Activated CD8-positive, alpha-beta memory T cell treated with anti-CD3 and anti-CD28 coated beads, Interleukin-2, amount 10 ng/mL, durations not matched to agents 7 days and 5 days (primary cell): Measurements from ENCODE around the gene USB1. TPM values are rescaled to one million over a fixed set of nuclear protein-coding genes. Genes with fewer than 3 reads are reported as not detected.

Experiments
- ATAC-seq: fragments of 150-1000 bp; cut with Tn5 transposase; one replicate; pipeline ENCODE4 v1.10.0; 2021; ENCODE audit warnings: moderate library complexity
- CTCF ChIA-PET: fragments of 350-600 bp; sonication (Branson Sonifier 250); formaldehyde crosslinking; loops from one replicate; lab custom pipeline; 2021; ENCODE audit warnings: antibody characterized with exemption; lab: Charles Lee
- DNase-seq: peaks from one replicate; pipeline ENCODE4 v3.0.0-alpha.2; 2020
- H3K27ac Mint-ChIP-seq: one replicate; pipeline ENCODE4 v1.8.0; 2021; ENCODE audit warnings: mild to moderate bottlenecking, mixed read lengths
- H3K27me3 Mint-ChIP-seq: one replicate; pipeline ENCODE4 v1.8.0; 2021; ENCODE audit warnings: mixed read lengths
- H3K36me3 Mint-ChIP-seq: one replicate; pipeline ENCODE4 v1.8.0; 2021; ENCODE audit warnings: mild to moderate bottlenecking, mixed read lengths
- H3K4me1 Mint-ChIP-seq: one replicate; pipeline ENCODE4 v1.8.0; 2021; ENCODE audit warnings: mixed read lengths
- H3K4me3 Mint-ChIP-seq: one replicate; pipeline ENCODE4 v1.8.0; 2021; ENCODE audit warnings: mild to moderate bottlenecking, moderate library complexity, mixed read lengths
- H3K9me3 Mint-ChIP-seq: one replicate; pipeline ENCODE4 v1.8.0; 2022; ENCODE audit warnings: low read depth, mixed read lengths
- total RNA-seq, 2 experiments: library from RNA; stranded (reverse); gene quantifications; one replicate each; pipeline ENCODE4 v1.2.3, GENCODE V29; 2021

The USB1 gene
- total RNA-seq, 2 experiments from 2014 or later = 62.2 to 68.0 TPM

DNA sequence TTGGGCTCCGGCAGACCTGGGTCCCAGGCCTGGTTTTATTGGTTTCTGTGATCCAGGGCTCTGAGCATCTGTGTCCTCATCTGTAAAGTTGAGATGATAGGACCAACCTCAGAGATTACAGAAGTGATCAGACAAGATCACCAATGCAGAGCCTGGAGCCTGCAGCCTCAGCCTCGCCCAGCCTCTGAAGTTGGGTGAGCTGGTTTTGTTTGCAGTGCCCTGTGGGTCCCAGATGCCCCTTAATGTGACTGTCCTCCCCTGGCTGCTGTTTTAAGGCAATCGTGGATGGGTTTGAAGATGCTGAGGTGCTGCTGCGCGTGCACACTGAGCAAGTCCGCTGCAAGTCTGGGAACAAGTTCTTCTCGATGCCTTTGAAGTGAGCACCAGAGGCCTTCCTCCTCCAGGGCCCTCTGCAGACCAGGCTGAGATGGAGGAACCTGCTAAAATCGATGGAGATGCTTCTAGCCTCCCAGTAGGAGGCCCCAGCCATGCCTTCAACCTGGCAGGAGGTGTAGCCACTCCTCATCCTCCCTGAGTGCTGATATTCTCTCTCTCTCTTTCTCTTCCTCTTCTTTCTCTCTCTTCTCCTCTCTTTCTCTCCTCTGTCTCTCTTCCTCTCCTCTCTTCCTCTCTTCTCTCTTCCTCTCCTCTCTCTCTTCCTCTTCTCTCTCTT lies 18.8 kb downstream of the USB1 start:
- Mint-ChIP-seq H3K4me3 (no peak overlapping the region), H3K27me3 (peaks cover 7% of the 10 kb centered on the region), H3K9me3 (no peaks in the 10 kb centered on the region), H3K36me3 (peaks cover 2% of the 10 kb centered on the region), H3K4me1 (peaks cover 20% of the 10 kb centered on the region), H3K27ac (peak overlapping the region; percentile 66)
- CTCF ChIA-PET = interaction anchor here (0.8 kb wide), 1 partner anchor 8 kb away, joined by 3 read pairs; no protein-coding TSS in a partner anchor
- ATAC-seq (no peak), DNase-seq (no peak)

DNA sequence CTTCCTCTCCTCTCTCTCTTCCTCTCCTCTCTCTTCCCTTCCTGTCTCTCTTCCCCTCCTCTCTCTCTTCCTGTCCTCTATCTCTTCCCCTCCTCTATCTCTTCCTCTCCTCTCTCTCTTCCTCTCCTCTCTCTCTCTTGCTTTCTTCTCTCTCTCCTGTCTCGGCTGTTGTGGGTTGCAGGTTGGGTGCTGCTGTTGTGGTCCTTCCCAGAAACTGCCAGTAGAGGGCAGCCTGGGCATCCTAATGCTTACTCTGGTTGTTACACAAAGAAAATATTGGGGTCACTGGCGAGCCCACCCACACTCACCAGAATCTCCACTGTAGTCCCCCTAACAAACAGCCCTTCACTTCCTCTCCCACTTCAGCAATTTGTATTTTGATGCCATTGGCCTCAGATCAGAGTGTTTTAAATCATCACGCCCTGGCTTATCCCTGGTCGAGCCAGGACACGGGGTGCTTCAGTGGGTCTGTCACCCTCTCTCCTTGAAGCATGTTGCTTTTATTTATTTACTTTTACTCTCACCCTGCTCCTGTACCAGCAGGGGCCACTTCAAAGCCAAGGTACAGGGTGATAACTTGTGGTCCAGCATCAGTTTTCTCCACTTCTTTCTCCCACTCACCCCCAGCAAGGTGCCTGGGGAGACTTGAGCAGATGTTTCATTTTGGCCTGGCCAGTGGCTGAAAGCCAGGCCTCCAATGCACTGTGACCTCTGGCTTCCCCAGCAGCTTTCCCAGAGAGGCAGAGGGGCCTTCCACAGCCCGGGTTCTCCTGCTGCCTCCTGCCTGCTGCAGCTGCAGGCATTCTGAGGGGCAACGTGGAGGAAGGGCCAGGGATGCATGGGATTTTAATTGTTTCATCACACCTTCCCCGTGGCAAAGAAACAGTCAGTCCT lies 19.7 kb downstream of the USB1 start:
- Mint-ChIP-seq H3K27ac (peak overlapping the region; percentile 66), H3K9me3 (no peaks in the 10 kb centered on the region), H3K4me1 (peaks cover 21% of the 10 kb centered on the region), H3K27me3 (peaks cover 8% of the 10 kb centered on the region), H3K4me3 (no peak overlapping the region), H3K36me3 (peaks cover 2% of the 10 kb centered on the region)
- peak; percentile 82 for DNase-seq
- ATAC-seq = peak; percentile 59
- CTCF ChIA-PET = interaction anchor here (0.5 to 4.4 kb wide), 2 partner anchors 101 to 913 kb away, joined by 3 to 20 read pairs; no protein-coding TSS in a partner anchor

DNA sequence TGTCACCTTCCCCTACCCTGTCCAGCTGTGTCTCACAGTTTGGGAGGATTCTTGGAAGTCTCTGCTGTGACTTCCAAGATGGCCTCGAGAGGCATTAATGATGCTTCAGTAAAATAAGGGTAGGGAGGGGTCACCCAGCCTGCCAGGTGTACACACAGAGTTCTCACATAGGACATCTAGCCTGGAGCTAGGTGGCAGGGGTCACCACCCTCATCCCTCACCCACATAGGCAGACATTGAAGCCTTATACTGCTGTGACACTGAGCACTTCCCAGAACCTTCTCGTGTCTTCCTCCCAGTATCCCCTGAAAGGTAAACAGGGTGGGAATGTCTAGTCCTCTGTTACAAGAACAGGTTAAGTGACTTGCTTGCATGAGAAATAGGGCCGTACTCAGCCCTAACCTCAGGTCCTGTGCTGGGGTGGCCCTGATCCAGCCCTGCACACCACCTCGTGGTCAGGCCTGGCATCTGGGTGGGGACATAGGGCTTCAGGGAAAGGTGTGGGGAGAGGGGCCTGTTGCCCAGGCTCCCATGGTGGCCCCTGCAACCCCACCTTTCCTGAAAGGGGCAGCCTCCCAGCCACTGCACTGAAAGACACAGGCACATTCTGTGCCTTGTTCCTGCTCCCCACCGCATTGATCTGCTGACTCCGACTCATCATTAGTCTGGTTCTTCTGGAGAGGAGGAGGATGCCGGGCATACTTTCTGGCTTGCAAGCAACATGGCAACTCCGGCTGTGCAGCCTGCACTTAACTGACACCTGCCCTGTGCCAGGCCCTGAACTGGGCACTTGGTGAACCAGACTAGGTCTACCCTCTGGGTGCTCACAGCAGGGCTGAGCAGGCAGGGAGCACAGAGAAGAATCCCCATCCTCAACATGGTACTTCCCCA lies 20.7 kb downstream of the USB1 start:
- Mint-ChIP-seq H3K27me3 (peaks cover 11% of the 10 kb centered on the region), H3K36me3 (peaks cover 2% of the 10 kb centered on the region), H3K4me3 (no peak overlapping the region), H3K9me3 (no peaks in the 10 kb centered on the region), H3K27ac (no peak overlapping the region), H3K4me1 (peaks cover 22% of the 10 kb centered on the region)
- ATAC-seq = no peak
- no peak for DNase-seq
- CTCF ChIA-PET = interaction anchor here (4.4 kb wide), 1 partner anchor 100 kb away, joined by 20 read pairs; no protein-coding TSS in a partner anchor

GRCh38 chr16:58022601-58023371 lies 21.6 kb downstream of the USB1 start:
- H3K27me3 Mint-ChIP-seq = peaks cover 14% of the 10 kb centered on the region
- H3K9me3 Mint-ChIP-seq = no peaks in the 10 kb centered on the region
- CTCF ChIA-PET = interaction anchor here (0.8 to 4.4 kb wide), 6 partner anchors 99 to 465 kb away, joined by 3 to 20 read pairs (median 4); partner anchors contain the start of gene CFAP20
- no peak overlapping the region for H3K27ac Mint-ChIP-seq
- peaks cover 2% of the 10 kb centered on the region for H3K36me3 Mint-ChIP-seq
- ATAC-seq (no peak), DNase-seq (no peak)
- H3K4me1 Mint-ChIP-seq = peaks cover 22% of the 10 kb centered on the region
- H3K4me3 Mint-ChIP-seq = no peak overlapping the region

DNA sequence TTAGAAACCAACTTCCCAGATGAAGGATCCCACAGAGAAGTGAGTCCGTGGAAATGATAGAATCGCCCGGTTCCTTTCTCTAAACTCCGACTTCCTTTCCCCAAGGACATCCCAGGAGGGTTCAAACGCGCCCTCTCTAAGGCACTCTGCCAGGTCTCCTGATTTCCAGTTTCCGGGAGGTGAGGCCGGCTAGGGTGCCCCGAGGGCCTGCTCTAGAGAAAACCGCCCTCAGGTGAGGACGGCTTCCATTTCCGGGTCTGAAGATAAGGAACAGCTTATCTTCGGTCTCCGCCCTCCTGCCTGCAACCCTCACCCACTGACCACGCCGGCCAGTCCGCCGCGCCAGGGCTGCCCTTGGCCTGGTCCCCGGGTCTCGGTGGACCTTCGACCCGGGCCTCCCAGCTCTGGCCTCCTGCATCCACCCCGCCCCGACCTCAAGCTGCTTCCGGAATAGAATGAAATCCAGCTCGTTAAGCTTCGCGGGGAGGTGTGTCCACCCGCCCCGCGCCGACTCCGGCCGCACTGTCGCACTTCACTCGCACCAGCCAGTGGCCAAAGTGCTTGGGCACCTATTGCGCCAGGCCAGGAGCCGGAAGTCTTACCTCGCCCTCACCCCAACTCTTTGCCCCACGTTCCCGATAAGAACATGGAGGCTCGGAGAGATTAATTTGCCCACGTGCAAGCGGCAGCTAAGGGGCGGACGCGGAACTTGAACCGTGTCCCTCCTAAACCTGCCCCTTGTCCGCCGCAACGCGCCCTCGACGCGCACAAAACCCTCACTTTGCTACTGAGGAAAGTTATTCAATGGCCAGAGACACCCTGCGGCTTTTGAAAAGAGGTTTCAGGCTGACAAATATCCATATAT lies 23.5 kb downstream of the USB1 start:
- H3K4me3 Mint-ChIP-seq = peak overlapping the region; percentile 77
- CTCF ChIA-PET = interaction anchor here (1.0 to 4.4 kb wide), 6 partner anchors 12 to 215 kb away, joined by 3 to 20 read pairs (median 7); partner anchors contain the start of gene CFAP20
- H3K4me1 Mint-ChIP-seq = peaks cover 20% of the 10 kb centered on the region
- ATAC-seq = peak; percentile 12
- peaks cover 2% of the 10 kb centered on the region for H3K36me3 Mint-ChIP-seq
- H3K27me3 Mint-ChIP-seq = peaks cover 19% of the 10 kb centered on the region
- H3K9me3 Mint-ChIP-seq = no peaks in the 10 kb centered on the region
- peak; percentile 49 for DNase-seq
- H3K27ac Mint-ChIP-seq = peak overlapping the region; percentile 67

DNA sequence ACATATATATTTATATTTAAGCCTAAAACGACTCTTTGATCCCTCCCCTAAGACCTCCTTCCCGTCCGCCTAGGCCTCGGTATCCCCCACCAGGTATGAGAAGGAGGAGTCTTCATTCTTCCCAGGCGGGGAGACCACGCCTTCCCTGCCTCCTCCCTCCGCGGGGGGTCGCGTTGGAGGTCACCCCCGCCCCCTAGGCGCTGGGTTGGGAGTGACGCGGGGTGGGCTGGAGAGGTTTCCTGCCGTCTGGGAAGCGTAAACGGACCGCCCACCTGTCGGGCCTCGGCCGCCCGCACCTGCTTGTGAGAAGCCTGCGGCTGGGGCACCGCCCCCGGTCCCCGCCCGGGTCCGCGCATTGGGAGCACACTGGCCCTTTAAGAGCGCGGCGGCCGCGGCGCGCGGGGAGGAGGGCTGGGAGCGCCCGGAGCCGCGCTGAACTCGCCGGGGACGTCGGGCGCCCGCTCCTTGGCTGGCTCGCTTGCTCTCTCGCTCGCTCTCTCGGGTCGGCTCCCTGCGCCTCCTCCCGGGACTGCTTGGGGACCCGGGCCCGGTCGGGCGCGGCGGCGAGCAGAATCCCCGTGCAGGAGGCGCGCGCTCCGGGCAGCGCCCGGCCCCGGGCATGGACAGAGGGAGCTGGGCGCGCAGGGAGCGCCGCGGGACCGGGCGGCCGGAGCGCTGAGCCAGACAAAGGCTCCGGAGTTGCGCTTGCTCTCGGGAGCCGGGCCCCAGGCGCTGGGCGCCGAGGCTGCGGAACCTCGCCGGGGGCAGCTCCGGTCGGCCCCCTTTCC lies 24.3 kb downstream of the USB1 start, which contains the start of gene MMP15:
MMP15 (plus strand) TSS at position 404 of the 788 bp plus-strand sequence. CDS start 597 bp downstream, outside the sequence.
- peaks cover 13% of the 10 kb centered on the region for H3K4me1 Mint-ChIP-seq
- peaks cover 1% of the 10 kb centered on the region for H3K36me3 Mint-ChIP-seq
- no peaks in the 10 kb centered on the region for H3K9me3 Mint-ChIP-seq
- ATAC-seq = peak; percentile 77
- peaks cover 19% of the 10 kb centered on the region for H3K27me3 Mint-ChIP-seq
- CTCF ChIA-PET = interaction anchor here (0.7 to 4.4 kb wide), 12 partner anchors 9 to 215 kb away, joined by 3 to 20 read pairs (median 3); partner anchors contain the start of gene CFAP20
- peak within 1 kb of the TSS; percentile 67 for H3K27ac Mint-ChIP-seq
- peak within 1 kb of the TSS; percentile 77 for H3K4me3 Mint-ChIP-seq
- peak; percentile 73 for DNase-seq

DNA sequence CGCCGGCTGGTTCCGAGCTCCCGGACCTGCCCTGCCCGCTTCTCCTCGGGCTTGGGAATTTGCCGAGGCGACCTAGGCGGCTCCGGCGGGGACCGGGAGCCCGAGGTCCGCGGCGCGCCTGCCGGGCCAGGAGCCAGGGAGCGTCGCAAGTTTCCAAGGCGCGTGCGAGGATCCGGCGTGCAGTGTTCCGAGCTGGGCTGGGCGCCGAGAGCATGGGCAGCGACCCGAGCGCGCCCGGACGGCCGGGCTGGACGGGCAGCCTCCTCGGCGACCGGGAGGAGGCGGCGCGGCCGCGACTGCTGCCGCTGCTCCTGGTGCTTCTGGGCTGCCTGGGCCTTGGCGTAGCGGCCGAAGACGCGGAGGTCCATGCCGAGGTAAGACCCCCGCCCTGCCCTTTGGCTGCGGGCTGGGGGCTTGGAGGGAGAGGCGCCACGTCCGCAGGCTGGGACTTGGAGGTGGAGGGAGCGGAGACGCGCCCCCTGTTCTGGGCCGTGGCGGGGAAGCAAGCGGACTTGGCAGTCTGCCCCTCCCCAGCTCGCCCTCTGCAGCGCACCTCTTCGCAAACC lies 25.0 kb downstream of the USB1 start:
- CTCF ChIA-PET = interaction anchor here (0.7 to 1.3 kb wide), 9 partner anchors 9 to 169 kb away, joined by 3 to 4 read pairs (median 3); partner anchors contain the start of gene CFAP20
- H3K4me3 Mint-ChIP-seq = peak overlapping the region; percentile 38
- ATAC-seq (peak; percentile 17), DNase-seq (no peak)
- peaks cover 19% of the 10 kb centered on the region for H3K27me3 Mint-ChIP-seq
- no peaks in the 10 kb centered on the region for H3K36me3 Mint-ChIP-seq
- no peaks in the 10 kb centered on the region for H3K9me3 Mint-ChIP-seq
- H3K27ac Mint-ChIP-seq = no peak overlapping the region
- peaks cover 9% of the 10 kb centered on the region for H3K4me1 Mint-ChIP-seq

DNA sequence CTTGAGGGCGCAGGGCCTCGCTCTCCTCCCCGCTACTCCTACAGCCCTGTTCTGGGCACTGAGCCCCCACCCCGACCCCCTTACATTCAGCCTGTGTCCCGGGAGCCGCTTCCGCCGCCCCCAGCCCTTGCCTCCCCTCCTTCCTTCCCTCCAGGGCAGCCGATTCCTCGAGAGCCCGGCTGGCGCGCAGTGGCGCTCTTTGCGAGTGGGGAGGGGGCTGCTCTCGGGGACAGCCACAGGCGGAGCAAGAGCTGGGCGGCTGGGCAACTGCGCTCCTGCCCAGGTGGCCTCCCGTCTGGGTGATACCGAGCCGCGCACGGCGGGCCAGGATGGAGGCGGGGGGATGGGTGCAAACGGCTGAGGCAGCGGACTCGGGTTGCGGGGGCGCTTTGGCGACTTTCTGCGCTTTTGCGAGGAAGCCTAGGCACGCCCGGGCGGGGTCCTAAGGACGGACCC lies 25.5 kb downstream of the USB1 start:
- Mint-ChIP-seq H3K9me3 (no peaks in the 10 kb centered on the region), H3K4me1 (peaks cover 9% of the 10 kb centered on the region), H3K27me3 (peaks cover 19% of the 10 kb centered on the region), H3K36me3 (no peaks in the 10 kb centered on the region), H3K4me3 (peak overlapping the region; percentile 38), H3K27ac (no peak overlapping the region)
- CTCF ChIA-PET = interaction anchor here (0.7 to 1.3 kb wide), 4 partner anchors 25 to 128 kb away, joined by 3 to 4 read pairs (median 3); partner anchors contain the start of gene CFAP20
- DNase-seq = no peak
- no peak for ATAC-seq

- ATAC-seq (no peak), DNase-seq (no peak)
- Mint-ChIP-seq H3K27me3 (peaks cover 19% of the 10 kb centered on the region), H3K36me3 (no peaks in the 10 kb centered on the region), H3K9me3 (no peaks in the 10 kb centered on the region), H3K27ac (no peak overlapping the region), H3K4me1 (peaks cover 9% of the 10 kb centered on the region), H3K4me3 (no peak overlapping the region)
- CTCF ChIA-PET = interaction anchor here (1.0 to 1.9 kb wide), 3 partner anchors 25 to 507 kb away, joined by 3 to 6 read pairs (median 3); no protein-coding TSS in a partner anchor
These were observed 26.1 kb downstream of the USB1 start for GRCh38 chr16:58027161-58027915.
